Thyroid gland (tissue), 4 donors: ENCODE data around the gene BHLHA9.

Experiments used
- CTCF ChIP-seq, 6 experiments: fragments of 200-600 bp in 3 of 6; fragments of 450-650 bp in 3 of 6; sonication (generic) in 3 of 6; IDR thresholded peaks; one replicate each; pipeline ENCODE4 v1.5.1; 2016 to 2019; ENCODE audit warnings: antibody characterized with exemption in 6 of 6, mild to moderate bottlenecking in 2 of 6, inconsistent platforms in 1 of 6, moderate library complexity in 1 of 6
- POLR2A ChIP-seq, 2 donors: fragments of 450-650 bp; IDR thresholded peaks; one replicate each; pipeline ENCODE4 v1.6.1; 2017; ENCODE audit warnings: antibody characterized with exemption in 2 of 2, mild to moderate bottlenecking in 2 of 2, moderate library complexity in 1 of 2

GRCh38 chr17:1244606-1245012 lies 25.6 kb upstream of the BHLHA9 start:
- no peak for TF ChIP-seq CTCF (IDR thresholded peaks at IDR 0.05)
- TF ChIP-seq POLR2A (IDR thresholded peaks at IDR 0.05) = no peak
